K562 (cell line): ENCODE measurements around the gene LSM4. TPM values are rescaled to one million over a fixed set of nuclear protein-coding genes. Genes with fewer than 3 reads are reported as not detected.

Experiments used
- ATAC-seq: fragments of 200-7000 bp; cut with Tn5 transposase; 3 replicates; pipeline ENCODE4 v1.9.1; 2020; ENCODE audit warnings: moderate library complexity
- BruUV-seq: library from RNA; stranded (reverse); fragments of 400-500 nt; replicated peaks from 2 replicates; lab custom pipeline; 2021; lab: Mats Ljungman, UMichigan
- CTCF ChIA-PET: fragments of 300-600 bp; formaldehyde crosslinking; extraction: SDS; loops from one replicate; lab custom pipeline; 2021; ENCODE audit warnings: low intra/inter-chr PET ratio; lab: Yijun Ruan, JAX
- POLR2A ChIA-PET: fragments of 300-600, 350-650 bp; sonication (Branson Sonifier 250); formaldehyde crosslinking; extraction: SDS; loops from one replicate; lab custom pipeline; 2021; ENCODE audit warnings: antibody characterized with exemption, inconsistent platforms; lab: Yijun Ruan, JAX
- DNase-seq, 4 experiments: peaks; one replicate each; pipeline versions ENCODE4 v3.0.0 to v3.0.0-alpha.2; 2011 to 2018; ENCODE audit warnings: low spot score in 3 of 4, mixed read lengths in 3 of 4; ENCODE audit errors: extremely low read depth in 1 of 4
- FAIRE-seq: peaks from 2 replicates; lab custom pipeline; 2011; peaks lifted over from hg19 to GRCh38; lab: Jason Lieb, UNC
- H2AFZ ChIP-seq: 2 replicates; pipeline ENCODE4 v1.6.0; 2011; ENCODE audit warnings: low read depth, low read length, control low read depth, inconsistent platforms
- H3K27ac ChIP-seq: fragments of 200-600 bp; 3 replicates; pipeline ENCODE4 v1.8.0; 2011; ENCODE audit warnings: low read depth, mild to moderate bottlenecking, control low read depth, inconsistent platforms, low read length, moderate library complexity, mixed read lengths; ENCODE audit errors: extremely low read depth
- H3K27me3 ChIP-seq, 2 experiments: fragments of 300-600 bp in 1 of 2; 2 replicates in 1 of 2; 3 replicates in 1 of 2; pipeline versions ENCODE4 v1.6.0 to v1.8.0; 2011; ENCODE audit warnings: inconsistent platforms in 2 of 2, low read length in 2 of 2, mild to moderate bottlenecking in 1 of 2, mixed read lengths in 1 of 2, moderate library complexity in 1 of 2; ENCODE audit not compliant: control insufficient read depth in 2 of 2, insufficient read depth in 2 of 2
- H3K36me3 ChIP-seq: fragments of 300-600 bp; 3 replicates; pipeline ENCODE4 v1.8.0; 2011; ENCODE audit warnings: mild to moderate bottlenecking, low read length, inconsistent platforms; ENCODE audit not compliant: control insufficient read depth, insufficient read depth
- H3K4me1 ChIP-seq, 2 experiments: fragments of 200-600 bp in 1 of 2; replicated peaks in 1 of 2; 2 replicates in 1 of 2; 3 replicates in 1 of 2; pipeline versions ENCODE4 v1.5.1 to v1.8.0; 2011; ENCODE audit warnings: inconsistent platforms in 2 of 2, low read length in 2 of 2, mild to moderate bottlenecking in 1 of 2, mixed read lengths in 1 of 2, moderate library complexity in 1 of 2; ENCODE audit not compliant: control insufficient read depth in 2 of 2, insufficient read depth in 2 of 2
- H3K4me2 ChIP-seq: 2 replicates; pipeline ENCODE4 v1.6.1; 2011; ENCODE audit warnings: low read length, control low read depth, inconsistent platforms, mixed read lengths; ENCODE audit not compliant: insufficient read depth
- H3K4me3 ChIP-seq: fragments of 200-600 bp; sonication (generic), shearing (Covaris generic); 2 replicates; pipeline ENCODE4 v1.5.1; 2016; ENCODE audit warnings: control low read depth, inconsistent platforms
- H3K79me2 ChIP-seq: fragments of 200-600 bp; 3 replicates; pipeline ENCODE4 v1.8.0; 2011; ENCODE audit warnings: low read length, inconsistent platforms; ENCODE audit not compliant: control insufficient read depth, insufficient read depth
- H3K9ac ChIP-seq, 2 experiments: 2 replicates each; pipeline versions ENCODE4 v1.6.0 to v1.6.1; 2011; ENCODE audit warnings: low read depth in 2 of 2, low read length in 2 of 2, control low read depth in 1 of 2, inconsistent platforms in 1 of 2, mild to moderate bottlenecking in 1 of 2, mixed read lengths in 1 of 2; ENCODE audit not compliant: insufficient read depth in 1 of 2
- H3K9me1 ChIP-seq: one replicate; pipeline ENCODE4 v1.6.0; 2011; ENCODE audit warnings: inconsistent platforms, mild to moderate bottlenecking, low read length, moderate library complexity; ENCODE audit not compliant: control insufficient read depth, insufficient read depth
- H3K9me3 ChIP-seq: replicated peaks from 2 replicates; pipeline ENCODE4 v1.5.1; 2011; ENCODE audit warnings: low read depth, low read length, inconsistent platforms; ENCODE audit not compliant: control insufficient read depth, insufficient read depth
- H4K20me1 ChIP-seq: replicated peaks from 2 replicates; pipeline ENCODE4 v1.6.1; 2011; ENCODE audit warnings: low read length, inconsistent platforms, mixed read lengths; ENCODE audit not compliant: control insufficient read depth, insufficient read depth
- GTF2E2 ChIP-seq: fragments of 200-800 bp; sonication (Bioruptor generic); IDR thresholded peaks from 2 replicates; pipeline ENCODE4 v1.6.1; 2016; ENCODE audit warnings: missing genetic modification characterization, missing compliant biosample characterization
- HDAC1 ChIP-seq, 2 experiments: fragments of 450-650 bp; IDR thresholded peaks; 2 replicates each; pipeline ENCODE4 v1.6.1; 2016 to 2017; ENCODE audit warnings: inconsistent platforms in 1 of 2, mild to moderate bottlenecking in 1 of 2, moderate library complexity in 1 of 2
- NFATC3 ChIP-seq: fragments of 450-650 bp; IDR thresholded peaks from 2 replicates; pipeline ENCODE4 v1.6.1; 2017; ENCODE audit warnings: mild to moderate bottlenecking
- RBFOX2 ChIP-seq: fragments of 200-400 bp; formaldehyde crosslinking; IDR thresholded peaks from 2 replicates; pipeline ENCODE4 v1.6.1; 2017; ENCODE audit warnings: low read depth, mild to moderate bottlenecking, low read length, moderate library complexity
- RBM39 ChIP-seq: fragments of 200-400 bp; formaldehyde crosslinking; optimal IDR thresholded peaks from 2 replicates; pipeline ENCODE3; 2018; ENCODE audit warnings: low read depth, low read length
- TEAD2 ChIP-seq: fragments of 450-650 bp; IDR thresholded peaks from 2 replicates; pipeline ENCODE4 v1.6.1; 2016; ENCODE audit warnings: missing genetic modification characterization, control low read depth, missing compliant biosample characterization
- WGBS: fragments of 100-300 bp; shearing (Covaris generic); methylation state at CpG from one replicate; pipeline ENCODE4 v1.1.6; 2016; ENCODE audit warnings: low coverage, mixed read lengths; ENCODE audit not compliant: insufficient coverage; ENCODE audit errors: missing lambda C conversion rate; 5-methylcytosine and 5-hydroxymethylcytosine counted together
- in situ Hi-C: fragments of 300-500 bp; cut with MboI; formaldehyde crosslinking; loops from 4 replicates; pipeline ENCODE4 v1.15.0; 2018; ENCODE audit warnings: inconsistent platforms, mixed read lengths
- intact Hi-C: fragments of 100-400 bp; cut with micrococcal nuclease; formaldehyde crosslinking; loops from 2 replicates; pipeline ENCODE4 v1.14.2; 2022
- polyA plus RNA-seq, 8 experiments: library from polyadenylated mRNA; depleted of rRNA in 4 of 8; stranded (reverse) in 5 of 8; unstranded in 3 of 8; fragments of >200 nt; fragmentation: Nextera tagmentation in 2 of 8; fragmentation: Illumina TruSeq in 1 of 8; extraction: Ambion mirVana in 2 of 8; extraction: Trizol in 1 of 8; gene quantifications; 2 replicates each; pipeline versions ENCODE4 v1.2.1 to v1.2.3, GENCODE V29; 2011 to 2014; ENCODE audit warnings: inconsistent platforms in 1 of 8, missing spikeins in 1 of 8
- total RNA-seq, 7 experiments: library from RNA; depleted of rRNA in 6 of 7; stranded (reverse); fragments of >200 nt in 6 of 7; fragmentation: Illumina TruSeq in 2 of 7; extraction: Trizol in 2 of 7; gene quantifications; 2 replicates each; pipeline versions ENCODE4 v1.2.1 to v1.2.3, GENCODE V29; 2011 to 2021; ENCODE audit warnings: low replicate concordance in 1 of 7
- TF ChIP-seq, protein P1 (sequence below), 2 experiments: fragments of 250-450 bp in 1 of 2; fragments of 450-650 bp in 1 of 2; sonication (Bioruptor Pico) in 1 of 2; IDR thresholded peaks; 2 replicates each; pipeline versions ENCODE4 v1.6.1 to v1.8.0; 2016 to 2021; ENCODE audit warnings: mild to moderate bottlenecking in 2 of 2, moderate library complexity in 2 of 2, missing compliant biosample characterization in 1 of 2, missing genetic modification characterization in 1 of 2

Gene LSM4
- total and polyA plus RNA-seq, 9 of the 15 experiments (the other 6 are each of a cell fraction or from before 2014, with no cell fraction given): 11.9 to 763 (median 202) TPM

DNA sequence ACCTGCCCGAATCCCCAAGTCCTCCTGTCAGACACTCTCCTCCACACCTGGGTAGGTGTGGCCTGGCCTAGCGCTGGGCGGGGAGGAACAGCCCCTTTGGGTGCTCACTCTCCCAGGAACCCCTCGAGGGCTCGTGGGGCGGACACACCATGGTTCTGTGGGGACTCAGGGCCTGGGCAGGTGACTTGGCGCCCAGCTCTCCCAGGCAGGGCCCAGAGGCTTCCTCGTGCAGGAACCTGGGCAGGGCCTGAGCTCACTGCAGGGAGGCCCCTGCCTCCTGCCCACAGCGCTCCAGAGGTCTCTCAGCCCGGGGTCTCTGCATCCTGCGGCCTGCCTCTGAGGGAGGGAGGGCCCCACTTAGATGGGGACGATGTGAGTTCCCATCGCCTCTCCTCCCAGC lies 11.9 kb downstream of the LSM4 start:
- 93% methylated on average over 13 of the region's 13 CpGs for WGBS
- ChIA-PET POLR2A (interaction anchor here (1.0 kb wide), 1 partner anchor 9 kb away, joined by 3 read pairs; no protein-coding TSS in a partner anchor), CTCF (no interaction called here)
- Histone ChIP-seq H3K4me2 (no peak overlapping the region), H3K9me1 (no peaks in the 10 kb centered on the region), H3K4me1 (peaks cover 0 to 62% of the 10 kb centered on the region in 2 experiments; a peak in 3 of 5 replicates), H2AFZ (no peak overlapping the region), H3K79me2 (peaks cover 25% of the 10 kb centered on the region), H3K9me3 (no peaks in the 10 kb centered on the region), H4K20me1 (no peaks in the 10 kb centered on the region), H3K27me3 (no peaks in the 10 kb centered on the region), H3K9ac (peak overlapping the region in 1 of 2 experiments; percentile 46; a peak in 2 of 4 replicates), H3K36me3 (peaks cover 99% of the 10 kb centered on the region), H3K4me3 (no peak overlapping the region), H3K27ac (no peak overlapping the region)
- in situ Hi-C loops: no loop called here
- no TSS peak for BruUV-seq
- no peak for FAIRE-seq
- DNase-seq: peak in 1 of 4 experiments; percentile 11
- no peak for TF ChIP-seq TEAD2 (tag)
- TF ChIP-seq RBFOX2: peak; percentile 24; the same call in 1 of the 2 replicates
- TF ChIP-seq, protein P1, sequence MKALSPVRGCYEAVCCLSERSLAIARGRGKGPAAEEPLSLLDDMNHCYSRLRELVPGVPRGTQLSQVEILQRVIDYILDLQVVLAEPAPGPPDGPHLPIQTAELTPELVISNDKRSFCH (CRISPR knock-in tag; IDR thresholded peaks at IDR 0.05): no peak
- TF ChIP-seq, protein P1 (tag; IDR thresholded peaks at IDR 0.05): no peak
- TF ChIP-seq NFATC3: no peak
- no peak for TF ChIP-seq GTF2E2 (tag)
- TF ChIP-seq HDAC1 (IDR thresholded peaks at IDR 0.05): no peak
- TF ChIP-seq RBM39: no peak
- intact Hi-C loops: no loop called here
- no peak for ATAC-seq
